ENCODE data around the gene CELF6.

GRCh38 chr15:72248514-72248913 is 71.4 kb downstream of the CELF6 start:
- TF ChIP-seq CTCF (conservative IDR thresholded peaks at IDR 0.05 in 1 of 2, IDR thresholded peaks at IDR 0.05 in 1 of 2; ENCODE audit: low read depth in 1 of 2, low read length in 2 of 2) (no peak), EZH2 (IDR thresholded peaks at IDR 0.05; ENCODE audit: low read length, missing control alignments) (no peak)
